Lower leg skin (tissue), 3 donors: ENCODE data around the gene STARD5.

Experiments used
- POLR2A ChIP-seq, 2 donors: fragments of 450-650 bp; IDR thresholded peaks; one replicate each; pipeline ENCODE4 v1.6.1; 2016 to 2017; ENCODE audit warnings: antibody characterized with exemption in 2 of 2, mild to moderate bottlenecking in 1 of 2, moderate library complexity in 1 of 2
- TF ChIP-seq, protein P1 (sequence below), 3 donors: fragments of 450-650 bp; IDR thresholded peaks; one replicate each; pipeline ENCODE4 v1.5.1; 2016; ENCODE audit warnings: antibody characterized with exemption in 3 of 3, mild to moderate bottlenecking in 3 of 3, moderate library complexity in 2 of 3

DNA sequence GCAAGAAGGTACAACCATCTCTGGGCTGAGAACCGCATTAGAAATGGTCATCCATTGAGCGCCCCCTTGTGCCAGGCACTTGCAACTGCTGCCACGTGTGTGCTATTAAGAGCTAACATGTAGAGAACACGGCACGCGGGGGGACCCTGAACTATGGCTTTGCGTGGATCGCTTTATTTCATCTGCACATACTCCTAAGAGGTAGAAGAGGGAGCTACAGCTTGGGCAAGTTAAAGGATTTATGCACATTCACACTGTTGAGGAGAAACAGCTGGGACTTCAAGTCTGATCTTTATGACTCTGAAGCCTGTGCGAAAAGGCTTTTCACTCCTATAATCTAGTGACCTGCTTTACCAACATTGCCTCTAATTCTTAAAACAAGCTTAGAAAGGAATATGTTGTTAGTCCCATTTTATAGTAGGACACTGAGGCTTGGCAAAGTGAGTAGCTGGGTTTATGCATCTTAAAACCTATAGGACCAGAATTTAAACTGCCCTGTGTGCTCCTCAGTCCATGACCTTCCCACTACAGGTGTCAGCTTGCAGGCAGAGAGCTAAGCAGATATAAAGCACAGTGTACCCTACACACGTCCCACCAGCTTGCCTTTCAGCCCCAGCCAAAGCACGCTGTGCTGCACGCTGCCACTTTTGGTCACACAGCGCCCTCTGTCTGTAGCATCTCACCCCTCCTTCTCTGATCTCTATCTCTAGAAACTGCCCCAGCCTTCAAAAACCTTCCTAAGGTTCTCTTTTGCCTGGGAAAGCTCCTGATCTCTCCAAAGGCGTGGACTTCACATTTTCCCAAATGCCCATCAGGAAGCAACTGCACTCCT lies 57.8 kb downstream of the STARD5 start:
- TF ChIP-seq, protein P1, sequence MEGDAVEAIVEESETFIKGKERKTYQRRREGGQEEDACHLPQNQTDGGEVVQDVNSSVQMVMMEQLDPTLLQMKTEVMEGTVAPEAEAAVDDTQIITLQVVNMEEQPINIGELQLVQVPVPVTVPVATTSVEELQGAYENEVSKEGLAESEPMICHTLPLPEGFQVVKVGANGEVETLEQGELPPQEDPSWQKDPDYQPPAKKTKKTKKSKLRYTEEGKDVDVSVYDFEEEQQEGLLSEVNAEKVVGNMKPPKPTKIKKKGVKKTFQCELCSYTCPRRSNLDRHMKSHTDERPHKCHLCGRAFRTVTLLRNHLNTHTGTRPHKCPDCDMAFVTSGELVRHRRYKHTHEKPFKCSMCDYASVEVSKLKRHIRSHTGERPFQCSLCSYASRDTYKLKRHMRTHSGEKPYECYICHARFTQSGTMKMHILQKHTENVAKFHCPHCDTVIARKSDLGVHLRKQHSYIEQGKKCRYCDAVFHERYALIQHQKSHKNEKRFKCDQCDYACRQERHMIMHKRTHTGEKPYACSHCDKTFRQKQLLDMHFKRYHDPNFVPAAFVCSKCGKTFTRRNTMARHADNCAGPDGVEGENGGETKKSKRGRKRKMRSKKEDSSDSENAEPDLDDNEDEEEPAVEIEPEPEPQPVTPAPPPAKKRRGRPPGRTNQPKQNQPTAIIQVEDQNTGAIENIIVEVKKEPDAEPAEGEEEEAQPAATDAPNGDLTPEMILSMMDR (IDR thresholded peaks at IDR 0.05), result peak in 1 of 3 donors; percentile 77
- no peak for TF ChIP-seq POLR2A (IDR thresholded peaks at IDR 0.05)
